Measurements from ENCODE around the gene POLD2. TPM values are rescaled to one million over a fixed set of nuclear protein-coding genes. Genes with fewer than 3 reads are reported as not detected.

The POLD2 gene
- total and polyA plus RNA-seq, 2 of the 4 experiments (the other 2 are of a cell fraction): 142 to 163 TPM

- TF ChIP-seq POLR2A (IDR thresholded peaks at IDR 0.05; ENCODE audit: low read depth, low read length) (no peak; the same call in 1 of the 2 replicates), CHD1 (IDR thresholded peaks at IDR 0.05; ENCODE audit: low read depth, low read length) (no peak)
Observed at GRCh38 chr7:44067064-44067951, 56.0 kb downstream of the POLD2 start (continued).

GRCh38 chr7:44066494-44067063 is 56.8 kb downstream of the POLD2 start:
- ChIA-PET POLR2A (ENCODE audit: unreplicated experiment) (no interaction called here), CTCF (interaction anchor here (0.9 kb wide), 1 partner anchor 46 kb away, joined by 5 read pairs; no protein-coding TSS in a partner anchor)
- Histone ChIP-seq H3K4me1 (ENCODE audit: control insufficient read depth, insufficient read depth, low read length) (peaks cover 9% of the 10 kb centered on the region), H2BK120ac (ENCODE audit: low read depth, low read length) (no peak overlapping the region), H4K20me1 (ENCODE audit: insufficient read depth, low read length) (peaks cover 18% of the 10 kb centered on the region), H3K9me1 (ENCODE audit: insufficient read depth, low read length) (no peaks in the 10 kb centered on the region), H3K27me3 (ENCODE audit: control insufficient read depth, insufficient read depth, low read length) (no peaks in the 10 kb centered on the region), H3K9me3 (ENCODE audit: control insufficient read depth, insufficient read depth, low read length) (no peaks in the 10 kb centered on the region), H4K91ac (ENCODE audit: insufficient read depth, low read depth, low read length) (no peak overlapping the region), H2AK9ac (replicated peaks; ENCODE audit: low read depth, low read length, poor library complexity) (no peak overlapping the region), H3K79me1 (ENCODE audit: low read depth in 1 of 2, low read length in 2 of 2) (no peaks in the 10 kb centered on the region), H3K36me3 (ENCODE audit: control insufficient read depth, insufficient read depth, low read length) (peaks cover 6% of the 10 kb centered on the region), H3K27ac (ENCODE audit: insufficient read depth, low read length) (no peak overlapping the region), H3K23ac (ENCODE audit: low read depth, low read length) (no peak overlapping the region), H3K9ac (ENCODE audit: low read depth, low read length) (no peak overlapping the region), H2BK5ac (ENCODE audit: low read depth, low read length, poor library complexity, severe bottlenecking) (no peak overlapping the region), H2AFZ (replicated peaks; ENCODE audit: low read length, poor library complexity) (no peak overlapping the region), H2BK20ac (ENCODE audit: low read depth, low read length) (no peak overlapping the region), H3K56ac (ENCODE audit: extremely low read depth, insufficient read depth, low read length) (no peak overlapping the region), H4K5ac (ENCODE audit: low read depth, low read length) (no peak overlapping the region), H3K14ac (replicated peaks; ENCODE audit: low read depth, low read length) (no peak overlapping the region), H3K4ac (ENCODE audit: low read depth, low read length) (no peak overlapping the region), H2AK5ac (ENCODE audit: low read depth, low read length) (no peak overlapping the region), H3K18ac (ENCODE audit: low read depth, low read length) (no peak overlapping the region), H3K4me3 (ENCODE audit: insufficient read depth, low read depth, low read length) (no peak overlapping the region), H3K4me2 (ENCODE audit: low read depth, low read length) (no peak overlapping the region), H2BK15ac (ENCODE audit: low read depth, low read length) (no peak overlapping the region), H4K8ac (ENCODE audit: low read depth in 2 of 2, low read length in 2 of 2) (no peak overlapping the region)
- in situ Hi-C loops (cut with MboI; ENCODE audit: low sequenced_read_pairs): loop anchor here (5.0 kb wide), 1 partner anchor 131 kb away; no protein-coding TSS in a partner anchor
- 71% methylated on average over 3 of the region's 7 CpGs; no CpG with 5 or more reads in 1 of the 2 experiments for WGBS, 2 experiments (ENCODE audit: extremely low coverage in 2 of 2, insufficient read length in 1 of 2)
- ATAC-seq (ENCODE audit: low read depth): no peak
- TF ChIP-seq RFX5 (IDR thresholded peaks at IDR 0.05; ENCODE audit: low read depth, low read length): no peak
- TF ChIP-seq MXI1 (IDR thresholded peaks at IDR 0.05; ENCODE audit: borderline replicate concordance, low read depth, low read length): no peak
- no peak; the same call in 1 of the 2 replicates for TF ChIP-seq POLR2A (IDR thresholded peaks at IDR 0.05; ENCODE audit: low read depth, low read length)
- TF ChIP-seq MAFK (IDR thresholded peaks at IDR 0.05; ENCODE audit: low read depth, low read length): no peak
- dilution Hi-C loops (cut with HindIII; ENCODE audit: low sequenced_read_pairs, unreplicated experiment): no loop called here
- no TSS peak for BruUV-seq (replicated peaks)
- no peak for DNase-seq
- intact Hi-C loops (cut with micrococcal nuclease): no loop called here
